C4-2B (cell line): ENCODE measurements around the gene GFY.

ENCODE experiments used
- ZFX ChIP-seq: fragments of 450-650 bp; IDR thresholded peaks from 2 replicates; pipeline ENCODE4 v1.6.1; 2017
- TF ChIP-seq, protein P1 (sequence below): fragments of 450-650 bp; conservative IDR thresholded peaks from 2 replicates; pipeline ENCODE4 v1.5.1; 2017; ENCODE audit warnings: mild to moderate bottlenecking

DNA sequence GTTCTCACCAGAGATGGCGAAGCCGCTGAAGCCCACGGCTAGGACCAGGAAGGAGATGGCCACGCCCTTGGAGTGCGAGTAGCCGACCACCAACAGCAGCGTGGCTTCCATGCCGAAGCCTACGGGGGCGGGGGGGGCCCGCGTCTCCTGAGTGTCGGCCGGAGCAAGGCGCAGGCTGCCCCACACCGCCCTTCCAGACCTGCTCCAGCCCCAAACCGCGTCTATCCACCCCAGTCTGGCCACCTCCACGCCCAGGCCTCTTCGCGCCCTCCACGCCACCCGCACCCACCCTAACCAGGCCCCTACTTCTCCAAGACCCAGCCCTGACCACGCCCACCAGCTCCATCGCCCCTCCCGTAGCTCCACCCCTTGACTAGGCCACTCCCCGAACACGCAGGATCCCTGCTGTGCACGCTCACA, 6.2 kb downstream of the GFY start:
- TF ChIP-seq, protein P1, sequence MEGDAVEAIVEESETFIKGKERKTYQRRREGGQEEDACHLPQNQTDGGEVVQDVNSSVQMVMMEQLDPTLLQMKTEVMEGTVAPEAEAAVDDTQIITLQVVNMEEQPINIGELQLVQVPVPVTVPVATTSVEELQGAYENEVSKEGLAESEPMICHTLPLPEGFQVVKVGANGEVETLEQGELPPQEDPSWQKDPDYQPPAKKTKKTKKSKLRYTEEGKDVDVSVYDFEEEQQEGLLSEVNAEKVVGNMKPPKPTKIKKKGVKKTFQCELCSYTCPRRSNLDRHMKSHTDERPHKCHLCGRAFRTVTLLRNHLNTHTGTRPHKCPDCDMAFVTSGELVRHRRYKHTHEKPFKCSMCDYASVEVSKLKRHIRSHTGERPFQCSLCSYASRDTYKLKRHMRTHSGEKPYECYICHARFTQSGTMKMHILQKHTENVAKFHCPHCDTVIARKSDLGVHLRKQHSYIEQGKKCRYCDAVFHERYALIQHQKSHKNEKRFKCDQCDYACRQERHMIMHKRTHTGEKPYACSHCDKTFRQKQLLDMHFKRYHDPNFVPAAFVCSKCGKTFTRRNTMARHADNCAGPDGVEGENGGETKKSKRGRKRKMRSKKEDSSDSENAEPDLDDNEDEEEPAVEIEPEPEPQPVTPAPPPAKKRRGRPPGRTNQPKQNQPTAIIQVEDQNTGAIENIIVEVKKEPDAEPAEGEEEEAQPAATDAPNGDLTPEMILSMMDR = no peak
- TF ChIP-seq ZFX = no peak
